GM13976 (cell line): ENCODE data around the gene ADD1.

Experiments
- DNase-seq: peaks from one replicate; pipeline ENCODE4 v3.0.0; 2012; ENCODE audit warnings: low spot score
- in situ Hi-C: fragments of 300-500 bp; cut with MboI; formaldehyde crosslinking; loops from one replicate; pipeline ENCODE4 v1.12.0; 2022; ENCODE audit warnings: low sequenced_read_pairs, mixed read lengths, inconsistent platforms; ENCODE audit not compliant: unreplicated experiment
- TF ChIP-seq, protein P1 (sequence below): IDR thresholded peaks from 2 replicates; pipeline ENCODE4 v1.5.1; 2012; ENCODE audit warnings: borderline replicate concordance, mild to moderate bottlenecking; ENCODE audit not compliant: insufficient read depth; ENCODE audit errors: extremely low read depth, missing control alignments, control extremely low read depth

Gene ADD1

DNA sequence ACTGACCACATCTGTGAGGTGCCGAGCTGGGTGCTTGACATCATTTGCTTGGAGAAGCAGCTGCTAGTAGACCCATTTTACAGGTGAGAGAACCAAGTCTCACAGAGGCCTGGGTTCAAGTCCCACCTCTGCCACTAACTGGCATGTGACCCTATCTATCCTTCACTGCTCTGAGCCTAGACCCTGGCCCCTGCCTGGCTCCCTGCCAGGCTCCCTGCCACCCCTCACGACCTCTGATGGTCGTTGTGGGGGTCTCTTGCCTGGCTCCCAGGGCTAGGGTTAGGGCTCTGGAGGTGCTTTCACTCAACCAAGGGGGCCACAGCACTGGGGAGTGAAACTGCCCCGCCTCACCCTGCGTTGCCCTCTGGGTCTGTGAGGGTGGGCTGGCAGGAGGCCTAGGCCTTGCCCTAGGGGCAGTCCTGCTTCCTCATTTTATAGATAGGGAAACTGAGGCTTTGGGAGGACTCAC, 7.2 kb upstream of the ADD1 start:
- DNase-seq, result no peak
- in situ Hi-C loops, result no loop called here
- TF ChIP-seq, protein P1, sequence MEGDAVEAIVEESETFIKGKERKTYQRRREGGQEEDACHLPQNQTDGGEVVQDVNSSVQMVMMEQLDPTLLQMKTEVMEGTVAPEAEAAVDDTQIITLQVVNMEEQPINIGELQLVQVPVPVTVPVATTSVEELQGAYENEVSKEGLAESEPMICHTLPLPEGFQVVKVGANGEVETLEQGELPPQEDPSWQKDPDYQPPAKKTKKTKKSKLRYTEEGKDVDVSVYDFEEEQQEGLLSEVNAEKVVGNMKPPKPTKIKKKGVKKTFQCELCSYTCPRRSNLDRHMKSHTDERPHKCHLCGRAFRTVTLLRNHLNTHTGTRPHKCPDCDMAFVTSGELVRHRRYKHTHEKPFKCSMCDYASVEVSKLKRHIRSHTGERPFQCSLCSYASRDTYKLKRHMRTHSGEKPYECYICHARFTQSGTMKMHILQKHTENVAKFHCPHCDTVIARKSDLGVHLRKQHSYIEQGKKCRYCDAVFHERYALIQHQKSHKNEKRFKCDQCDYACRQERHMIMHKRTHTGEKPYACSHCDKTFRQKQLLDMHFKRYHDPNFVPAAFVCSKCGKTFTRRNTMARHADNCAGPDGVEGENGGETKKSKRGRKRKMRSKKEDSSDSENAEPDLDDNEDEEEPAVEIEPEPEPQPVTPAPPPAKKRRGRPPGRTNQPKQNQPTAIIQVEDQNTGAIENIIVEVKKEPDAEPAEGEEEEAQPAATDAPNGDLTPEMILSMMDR, result no peak

DNA sequence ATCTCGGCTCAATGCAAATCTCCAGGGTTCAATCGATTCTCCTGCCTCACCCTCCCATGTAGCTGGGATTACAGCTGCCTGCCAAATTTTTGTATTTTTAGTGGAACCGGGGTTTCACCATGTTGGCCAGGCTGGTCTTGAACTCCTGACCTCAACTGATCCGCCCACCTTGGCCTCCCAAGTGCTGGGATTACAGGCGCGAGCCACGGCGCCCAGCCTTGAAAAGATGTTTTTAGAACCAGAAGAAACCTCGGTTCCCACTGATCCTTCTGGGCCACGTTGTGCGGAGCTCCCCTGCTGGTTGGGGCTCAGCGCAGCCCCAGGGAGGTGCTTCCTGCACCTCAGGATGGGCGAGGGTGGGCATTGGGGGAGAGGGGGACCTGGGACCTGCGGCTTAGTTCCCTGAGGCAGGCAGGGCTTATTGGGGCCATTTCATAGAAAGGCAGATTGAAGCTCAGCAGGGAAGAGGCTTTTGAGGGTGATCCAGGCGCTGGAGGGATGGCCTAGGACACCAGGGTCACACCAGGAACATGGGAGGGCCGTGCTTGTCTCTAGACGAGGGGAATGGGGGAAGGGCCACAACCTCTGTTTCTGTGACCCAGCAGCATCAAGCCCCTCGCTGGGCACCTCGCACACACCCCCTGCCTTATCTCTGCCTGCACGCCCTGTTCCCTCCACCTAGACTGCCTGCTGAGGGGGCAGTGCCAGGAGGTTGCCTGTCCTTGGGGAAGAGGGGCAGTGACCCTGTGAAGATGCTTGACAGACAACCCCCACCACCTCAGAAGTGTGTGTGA, 6.3 kb upstream of the ADD1 start:
- no peak for DNase-seq
- TF ChIP-seq, protein P1, result no peak
- in situ Hi-C loops, result no loop called here

DNA sequence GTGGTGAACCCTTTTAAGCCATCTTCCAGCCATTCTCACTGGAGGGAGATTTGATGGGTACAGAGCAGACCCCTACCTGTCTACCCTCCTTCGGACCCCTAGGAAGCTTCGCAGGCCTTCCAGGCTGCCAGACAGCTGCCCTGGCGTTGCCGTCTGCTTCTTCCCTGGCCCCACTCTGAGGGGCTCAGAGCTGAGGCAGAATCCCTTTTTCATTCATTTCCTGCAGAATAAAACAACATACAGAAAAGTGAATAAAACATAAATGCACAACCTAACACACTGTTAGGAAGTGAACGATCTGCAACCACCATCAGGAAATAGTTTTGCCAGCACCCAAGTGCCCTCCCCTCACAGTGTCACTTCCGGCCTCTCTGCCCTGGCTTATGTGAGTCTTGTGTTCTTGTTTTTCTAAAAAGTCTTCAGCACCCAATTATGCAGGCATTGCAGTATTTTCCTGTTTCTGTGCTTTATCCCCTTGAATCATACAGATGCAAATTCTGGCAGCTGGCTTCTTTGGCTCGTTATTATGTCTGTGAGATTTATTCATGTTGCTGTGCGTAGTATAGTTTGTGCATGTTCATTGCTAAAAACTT, 5.6 kb upstream of the ADD1 start:
- no peak for DNase-seq
- TF ChIP-seq, protein P1, result no peak
- in situ Hi-C loops, result no loop called here

DNA sequence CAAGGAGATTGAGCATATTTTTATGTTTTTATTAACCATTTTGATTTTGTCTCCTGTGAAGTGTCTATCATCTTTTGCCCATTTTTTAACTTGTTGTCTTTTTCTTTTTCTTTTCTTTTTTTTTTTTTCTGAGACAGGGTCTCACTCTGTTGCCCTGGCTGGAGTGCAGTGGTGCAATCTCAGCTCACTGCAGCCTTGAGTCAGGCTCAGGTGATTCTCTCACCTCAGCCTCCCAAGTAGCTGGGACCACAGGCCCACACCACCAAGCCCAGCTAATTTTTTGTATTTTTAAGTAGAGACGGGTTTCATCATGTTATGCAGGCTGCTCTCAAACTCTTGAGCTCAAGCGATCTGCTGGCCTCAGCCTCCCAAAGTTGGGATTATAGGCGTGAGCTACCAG, 4.6 kb upstream of the ADD1 start:
- no peak for DNase-seq
- in situ Hi-C loops, result no loop called here
- TF ChIP-seq, protein P1, result no peak

DNA sequence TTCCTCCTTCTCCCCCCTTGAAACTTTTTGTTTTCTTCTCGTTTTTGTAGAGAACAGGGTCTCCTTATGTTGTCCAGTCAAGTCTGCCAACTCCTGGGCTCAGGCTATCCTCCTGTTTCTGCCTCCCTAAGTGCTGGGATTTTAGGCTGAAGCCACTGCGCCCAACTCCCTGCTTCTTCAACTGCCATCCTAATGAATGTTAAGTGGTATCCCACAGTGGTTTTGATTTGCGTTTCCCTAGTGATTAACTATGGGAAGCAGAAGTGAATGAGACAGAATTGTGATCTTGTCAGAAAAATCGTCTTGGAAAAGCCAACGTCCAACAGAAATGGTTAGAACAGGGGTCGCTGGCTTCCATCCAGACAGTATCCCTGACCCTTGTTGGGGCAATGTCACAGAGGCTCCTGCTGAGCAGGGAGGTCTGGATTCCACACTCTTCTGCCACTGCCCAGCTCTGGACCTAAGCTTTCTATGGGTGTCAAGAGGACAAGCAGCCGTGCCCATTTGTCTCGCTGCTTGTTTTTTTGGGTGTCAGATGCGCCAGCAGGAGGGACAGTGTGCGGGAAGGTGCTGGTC, 869 bp upstream of the ADD1 start:
- TF ChIP-seq, protein P1, result no peak
- in situ Hi-C loops, result no loop called here
- no peak for DNase-seq

DNA sequence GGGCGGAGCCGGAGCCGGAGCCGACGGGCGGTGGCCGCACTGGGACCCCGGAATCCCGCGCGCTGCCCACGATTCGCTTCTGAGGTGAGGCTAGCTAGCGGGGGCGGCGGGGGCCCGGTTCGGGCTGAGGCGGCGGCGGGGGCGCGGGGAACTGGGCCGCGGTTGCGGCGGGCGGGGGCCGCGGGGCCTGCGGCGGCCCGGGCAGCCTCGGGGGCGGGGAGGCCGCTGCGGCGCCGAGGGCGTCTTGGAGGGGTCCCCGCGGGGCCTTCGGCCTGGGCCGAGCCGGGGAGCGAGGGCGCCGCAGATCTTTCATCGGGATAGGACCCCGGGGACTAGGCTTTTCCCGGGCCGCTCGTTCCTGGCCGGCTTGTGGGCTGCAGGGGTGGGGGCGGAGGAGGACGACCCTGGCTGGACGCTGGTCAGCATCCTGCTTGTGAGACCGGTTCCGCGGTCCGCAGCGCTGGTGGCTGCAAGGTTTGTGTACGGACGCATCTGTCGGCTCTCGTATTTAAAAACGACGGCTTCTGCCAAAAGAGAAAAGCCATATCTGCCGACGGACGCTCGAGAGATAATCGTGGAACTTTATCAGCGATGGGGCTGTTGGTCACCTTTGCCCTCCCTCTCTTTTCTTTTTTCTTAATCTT, 419 bp downstream of the ADD1 start:
- in situ Hi-C loops, result no loop called here
- DNase-seq, result peak; percentile 46
- TF ChIP-seq, protein P1, result no peak
